Measurements from ENCODE around the gene TECPR2. TPM values are rescaled to one million over a fixed set of nuclear protein-coding genes. Genes with fewer than 3 reads are reported as not detected.

TECPR2 gene
- polyA plus RNA-seq, 1 donor (not counting 4 experiments of a cell fraction or from before 2014, with no cell fraction given), result 8.3 TPM

- peaks cover 10 to 11% of the 10 kb centered on the region in 2 experiments for H3K36me3 ChIP-seq (ENCODE audit: control insufficient read depth in 2 of 2, extremely low read depth in 1 of 2, insufficient read depth in 2 of 2, low read length in 2 of 2)
- no peak for FAIRE-seq
- TF ChIP-seq CTCF (optimal IDR thresholded peaks at IDR 0.05 in 1 of 3, IDR thresholded peaks at IDR 0.05 in 1 of 3, conservative IDR thresholded peaks at IDR 0.05 in 1 of 3; ENCODE audit: extremely low read depth in 1 of 3, insufficient read depth in 2 of 3, low read length in 3 of 3) (no peak), EZH2 (IDR thresholded peaks at IDR 0.05; ENCODE audit: low read length) (no peak)
These were observed 27.6 kb upstream of the TECPR2 start for GRCh38 chr14:102335163-102335562.

GRCh38 chr14:102338724-102339123 is 24.0 kb upstream of the TECPR2 start:
- Histone ChIP-seq H3K27ac (ENCODE audit: control insufficient read depth, insufficient read depth, low read length) (no peak overlapping the region), H3K9me3 (ENCODE audit: control insufficient read depth, low read depth, low read length) (no peaks in the 10 kb centered on the region), H3K9ac (ENCODE audit: control insufficient read depth, extremely low read depth, insufficient read depth, low read length) (no peak overlapping the region), H3K4me3 (ENCODE audit: control insufficient read depth in 2 of 3, extremely low read depth in 1 of 3, insufficient read depth in 2 of 3, low read depth in 1 of 3, low read length in 3 of 3) (no peak overlapping the region), H3K4me1 (ENCODE audit: control insufficient read depth, extremely low read depth, insufficient read depth, low read length) (no peaks in the 10 kb centered on the region), H3K27me3 (ENCODE audit: control insufficient read depth, extremely low read depth, insufficient read depth, low read length) (no peaks in the 10 kb centered on the region), H3K79me2 (ENCODE audit: control insufficient read depth, insufficient read depth, low read length) (no peaks in the 10 kb centered on the region), H3K36me3 (ENCODE audit: control insufficient read depth in 2 of 2, extremely low read depth in 1 of 2, insufficient read depth in 2 of 2, low read length in 2 of 2) (peaks cover 8 to 12% of the 10 kb centered on the region in 2 experiments), H3K9me1 (ENCODE audit: control insufficient read depth, extremely low read depth, insufficient read depth, low read length) (no peaks in the 10 kb centered on the region), H3K4me2 (ENCODE audit: control insufficient read depth, extremely low read depth, insufficient read depth, low read depth, low read length) (no peak overlapping the region), H4K20me1 (ENCODE audit: control insufficient read depth, extremely low read depth, insufficient read depth, low read length) (no peaks in the 10 kb centered on the region), H2AFZ (ENCODE audit: control insufficient read depth, low read length) (no peak overlapping the region)
- dilution Hi-C loops (cut with MboI; ENCODE audit: extremely low pct_ligation_motif_present, low sequenced_read_pairs), result no loop called here
- DNase-seq (ENCODE audit: low read depth, low spot score) (no peak), FAIRE-seq (no peak)
- TF ChIP-seq EZH2 (IDR thresholded peaks at IDR 0.05; ENCODE audit: low read length) (no peak), CTCF (optimal IDR thresholded peaks at IDR 0.05 in 1 of 3, IDR thresholded peaks at IDR 0.05 in 1 of 3, conservative IDR thresholded peaks at IDR 0.05 in 1 of 3; ENCODE audit: extremely low read depth in 1 of 3, insufficient read depth in 2 of 3, low read length in 3 of 3) (no peak)

More at GRCh38 chr14:102335163-102335562, 27.6 kb upstream of the TECPR2 start:
- H3K79me2 ChIP-seq (ENCODE audit: control insufficient read depth, insufficient read depth, low read length), result no peaks in the 10 kb centered on the region
- H3K9ac ChIP-seq (ENCODE audit: control insufficient read depth, extremely low read depth, insufficient read depth, low read length), result no peak overlapping the region
- no peaks in the 10 kb centered on the region for H4K20me1 ChIP-seq (ENCODE audit: control insufficient read depth, extremely low read depth, insufficient read depth, low read length)
- dilution Hi-C loops (cut with MboI; ENCODE audit: extremely low pct_ligation_motif_present, low sequenced_read_pairs), result no loop called here
- H3K9me3 ChIP-seq (ENCODE audit: control insufficient read depth, low read depth, low read length), result no peaks in the 10 kb centered on the region
- DNase-seq (ENCODE audit: low read depth, low spot score), result no peak
- H3K27me3 ChIP-seq (ENCODE audit: control insufficient read depth, extremely low read depth, insufficient read depth, low read length), result no peaks in the 10 kb centered on the region
- H3K4me1 ChIP-seq (ENCODE audit: control insufficient read depth, extremely low read depth, insufficient read depth, low read length), result no peaks in the 10 kb centered on the region
- no peak overlapping the region for H3K4me3 ChIP-seq (ENCODE audit: control insufficient read depth in 2 of 3, extremely low read depth in 1 of 3, insufficient read depth in 2 of 3, low read depth in 1 of 3, low read length in 3 of 3)
- H3K4me2 ChIP-seq (ENCODE audit: control insufficient read depth, extremely low read depth, insufficient read depth, low read depth, low read length), result no peak overlapping the region
- no peak overlapping the region for H2AFZ ChIP-seq (ENCODE audit: control insufficient read depth, low read length)
- no peaks in the 10 kb centered on the region for H3K9me1 ChIP-seq (ENCODE audit: control insufficient read depth, extremely low read depth, insufficient read depth, low read length)
- H3K27ac ChIP-seq (ENCODE audit: control insufficient read depth, insufficient read depth, low read length), result no peak overlapping the region
